ENCODE data around the gene BABAM2.
A peak's percentile ranks its signal among the peaks of the same experiment; 100 is the strongest.

The BABAM2 gene

GRCh38 chr2:28346587-28346986 lies 456.1 kb downstream of the BABAM2 start:
- DNase-seq (ENCODE audit: low spot score), result no peak

- DNase-seq (ENCODE audit: low spot score), result no peak
Measured at GRCh38 chr2:28347193-28347592, 456.7 kb downstream of the BABAM2 start.

- no peak for DNase-seq (ENCODE audit: low spot score)
Measured at GRCh38 chr2:28347596-28347995, 457.1 kb downstream of the BABAM2 start.

GRCh38 chr2:28348149-28348567 lies 457.6 kb downstream of the BABAM2 start:
- peak; percentile 65 for DNase-seq (ENCODE audit: low spot score)

- no peak for DNase-seq (ENCODE audit: low spot score)
Measured at GRCh38 chr2:28348921-28349320, 458.4 kb downstream of the BABAM2 start.

GRCh38 chr2:28349546-28350165 lies 459.1 kb downstream of the BABAM2 start:
- no peak for DNase-seq (ENCODE audit: low spot score)

- no peak for DNase-seq (ENCODE audit: low spot score)
Measured at GRCh38 chr2:28350196-28350595, 459.7 kb downstream of the BABAM2 start.

GRCh38 chr2:28350791-28351285 lies 460.3 kb downstream of the BABAM2 start:
- no peak for DNase-seq (ENCODE audit: low spot score)

GRCh38 chr2:28351621-28352020 lies 461.1 kb downstream of the BABAM2 start:
- no peak for DNase-seq (ENCODE audit: low spot score)

GRCh38 chr2:28352104-28352503 lies 461.6 kb downstream of the BABAM2 start:
- DNase-seq (ENCODE audit: low spot score), result no peak

- no peak for DNase-seq (ENCODE audit: low spot score)
Measured at GRCh38 chr2:28352610-28353195, 462.2 kb downstream of the BABAM2 start.

GRCh38 chr2:28354920-28355520 lies 464.5 kb downstream of the BABAM2 start:
- DNase-seq (ENCODE audit: low spot score), result no peak

- DNase-seq (ENCODE audit: low spot score), result no peak
Measured at GRCh38 chr2:28355521-28356094, 465.1 kb downstream of the BABAM2 start.

GRCh38 chr2:28356095-28356911 lies 465.8 kb downstream of the BABAM2 start:
- DNase-seq (ENCODE audit: low spot score), result no peak

GRCh38 chr2:28357055-28357454 lies 466.5 kb downstream of the BABAM2 start:
- no peak for DNase-seq (ENCODE audit: low spot score)

GRCh38 chr2:28357948-28358667 lies 467.6 kb downstream of the BABAM2 start:
- no peak for DNase-seq (ENCODE audit: low spot score)

GRCh38 chr2:28358668-28359201 lies 468.2 kb downstream of the BABAM2 start:
- no peak for DNase-seq (ENCODE audit: low spot score)

GRCh38 chr2:28359222-28360057 lies 468.9 kb downstream of the BABAM2 start:
- DNase-seq (ENCODE audit: low spot score), result peak; percentile 79

- no peak for DNase-seq (ENCODE audit: low spot score)
Measured at GRCh38 chr2:28360058-28360717, 469.7 kb downstream of the BABAM2 start.

Measured in CD4-positive, alpha-beta T cell treated with Interleukin-15 for 4 hours (primary cell).